ENCODE data around the gene BID. TPM values are rescaled to one million over a fixed set of nuclear protein-coding genes. Genes with fewer than 3 reads are reported as not detected.
A peak's percentile ranks its signal among the peaks of the same experiment; 100 is the strongest.

Gene BID
- total RNA-seq, 1 experiment from 2014 or later: 32.5 TPM

DNA sequence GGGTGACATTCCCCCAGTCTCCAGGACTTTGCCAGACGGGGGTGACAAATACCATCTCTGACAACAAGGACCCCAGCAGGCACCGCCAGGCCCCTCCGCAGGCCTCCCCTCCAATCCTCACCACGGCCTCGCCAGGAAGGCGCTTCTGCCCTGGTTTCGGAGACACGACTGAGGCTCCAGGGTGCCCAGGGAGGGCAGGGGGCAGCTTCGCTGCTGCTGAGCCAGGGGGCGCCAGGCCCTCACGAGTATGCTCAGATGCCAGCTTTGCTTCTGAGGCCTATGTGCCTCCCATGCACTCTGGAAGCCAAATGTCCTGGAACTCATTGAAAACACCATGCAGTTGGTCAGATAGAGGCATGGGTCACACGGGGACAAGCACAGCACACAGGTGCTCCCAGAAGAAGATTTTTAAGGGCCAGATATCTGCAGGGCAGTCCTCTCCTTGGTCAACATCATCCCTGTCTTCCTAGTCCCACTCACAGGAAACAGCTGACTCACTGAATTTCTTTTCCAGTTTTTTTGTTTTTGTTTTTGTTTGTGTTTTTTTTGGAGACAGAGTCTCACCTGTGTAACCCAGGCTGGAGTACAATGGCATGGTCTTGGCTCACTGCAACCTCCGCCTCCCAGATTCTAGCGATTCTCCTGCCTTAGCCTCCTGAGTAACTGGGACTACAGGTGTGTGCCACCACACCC lies 19.9 kb downstream of the BID start:
- ATAC-seq: peak; percentile 81
- Mint-ChIP-seq H3K36me3 (no peaks in the 10 kb centered on the region), H3K27ac (no peak overlapping the region), H3K9me3 (no peaks in the 10 kb centered on the region), H3K27me3 (ENCODE audit: low read depth) (no peaks in the 10 kb centered on the region), H3K4me1 (no peaks in the 10 kb centered on the region), H3K4me3 (no peak overlapping the region)
- TF ChIP-seq, protein P1, sequence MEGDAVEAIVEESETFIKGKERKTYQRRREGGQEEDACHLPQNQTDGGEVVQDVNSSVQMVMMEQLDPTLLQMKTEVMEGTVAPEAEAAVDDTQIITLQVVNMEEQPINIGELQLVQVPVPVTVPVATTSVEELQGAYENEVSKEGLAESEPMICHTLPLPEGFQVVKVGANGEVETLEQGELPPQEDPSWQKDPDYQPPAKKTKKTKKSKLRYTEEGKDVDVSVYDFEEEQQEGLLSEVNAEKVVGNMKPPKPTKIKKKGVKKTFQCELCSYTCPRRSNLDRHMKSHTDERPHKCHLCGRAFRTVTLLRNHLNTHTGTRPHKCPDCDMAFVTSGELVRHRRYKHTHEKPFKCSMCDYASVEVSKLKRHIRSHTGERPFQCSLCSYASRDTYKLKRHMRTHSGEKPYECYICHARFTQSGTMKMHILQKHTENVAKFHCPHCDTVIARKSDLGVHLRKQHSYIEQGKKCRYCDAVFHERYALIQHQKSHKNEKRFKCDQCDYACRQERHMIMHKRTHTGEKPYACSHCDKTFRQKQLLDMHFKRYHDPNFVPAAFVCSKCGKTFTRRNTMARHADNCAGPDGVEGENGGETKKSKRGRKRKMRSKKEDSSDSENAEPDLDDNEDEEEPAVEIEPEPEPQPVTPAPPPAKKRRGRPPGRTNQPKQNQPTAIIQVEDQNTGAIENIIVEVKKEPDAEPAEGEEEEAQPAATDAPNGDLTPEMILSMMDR (IDR thresholded peaks at IDR 0.05): peak; percentile 37; the same call in 1 of the 2 replicates
- no peak for TF ChIP-seq RELA (CRISPR knock-in tag; IDR thresholded peaks at IDR 0.05; ENCODE audit: borderline replicate concordance)
- CTCF ChIA-PET: interaction anchor here (0.6 to 3.5 kb wide), 15 partner anchors 9 to 322 kb away, joined by 3 to 63 read pairs (median 6); partner anchors contain the start of gene PEX26
- POLR2A ChIA-PET: interaction anchor here (0.6 kb wide), 1 partner anchor 99 kb away, joined by 3 read pairs; no protein-coding TSS in a partner anchor
- peak; percentile 59 for DNase-seq (ENCODE audit: low spot score)

DNA sequence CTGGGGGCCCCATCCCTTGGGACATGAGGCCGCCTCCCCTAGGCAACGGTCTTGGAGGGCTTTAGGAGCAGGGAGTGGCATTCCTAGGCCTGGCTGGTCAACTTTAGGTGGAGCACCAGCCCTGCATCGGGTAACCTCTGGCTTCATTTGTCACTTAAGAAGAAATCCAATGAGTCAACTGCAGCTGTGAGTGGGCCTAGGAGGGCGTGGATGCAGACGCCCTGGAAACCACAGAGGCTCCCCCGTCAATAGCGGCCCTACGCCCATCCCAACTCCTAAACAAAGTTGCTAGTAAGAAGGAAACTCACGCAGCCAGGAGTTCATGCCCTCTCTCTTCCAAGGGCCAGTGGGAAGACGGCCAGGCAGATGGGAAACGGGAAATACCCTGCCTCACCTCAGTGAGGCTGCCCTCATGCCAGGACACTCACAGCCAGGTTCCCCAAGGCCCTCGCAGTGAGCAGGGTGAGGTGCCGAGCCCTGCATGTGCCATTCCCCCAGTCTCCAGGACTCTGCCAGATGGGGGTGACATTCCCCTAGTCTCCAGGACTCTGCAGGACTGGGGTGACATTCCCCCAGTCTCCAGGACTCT lies 20.8 kb downstream of the BID start:
- ATAC-seq (no peak), DNase-seq (ENCODE audit: low spot score) (no peak)
- POLR2A ChIA-PET: no interaction called here
- no peaks in the 10 kb centered on the region for H3K4me1 Mint-ChIP-seq
- H3K9me3 Mint-ChIP-seq: no peaks in the 10 kb centered on the region
- CTCF ChIA-PET: interaction anchor here (0.8 to 3.5 kb wide), 12 partner anchors 11 to 323 kb away, joined by 3 to 63 read pairs (median 10); partner anchors contain the start of genes BID and PEX26
- no peak overlapping the region for H3K4me3 Mint-ChIP-seq
- no peaks in the 10 kb centered on the region for H3K27me3 Mint-ChIP-seq (ENCODE audit: low read depth)
- H3K27ac Mint-ChIP-seq: no peak overlapping the region
- no peak for TF ChIP-seq SMAD4 (CRISPR knock-in tag; IDR thresholded peaks at IDR 0.05)
- TF ChIP-seq, protein P2, sequence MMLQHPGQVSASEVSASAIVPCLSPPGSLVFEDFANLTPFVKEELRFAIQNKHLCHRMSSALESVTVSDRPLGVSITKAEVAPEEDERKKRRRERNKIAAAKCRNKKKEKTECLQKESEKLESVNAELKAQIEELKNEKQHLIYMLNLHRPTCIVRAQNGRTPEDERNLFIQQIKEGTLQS (CRISPR knock-in tag; conservative IDR thresholded peaks at IDR 0.05): no peak
- TF ChIP-seq SMAD3 (CRISPR knock-in tag; IDR thresholded peaks at IDR 0.05; ENCODE audit: borderline replicate concordance): no peak
- TF ChIP-seq JUN (CRISPR knock-in tag; IDR thresholded peaks at IDR 0.05): no peak
- no peak for TF ChIP-seq CBFB (CRISPR knock-in tag; IDR thresholded peaks at IDR 0.05; ENCODE audit: low read depth)
- TF ChIP-seq, protein P3, sequence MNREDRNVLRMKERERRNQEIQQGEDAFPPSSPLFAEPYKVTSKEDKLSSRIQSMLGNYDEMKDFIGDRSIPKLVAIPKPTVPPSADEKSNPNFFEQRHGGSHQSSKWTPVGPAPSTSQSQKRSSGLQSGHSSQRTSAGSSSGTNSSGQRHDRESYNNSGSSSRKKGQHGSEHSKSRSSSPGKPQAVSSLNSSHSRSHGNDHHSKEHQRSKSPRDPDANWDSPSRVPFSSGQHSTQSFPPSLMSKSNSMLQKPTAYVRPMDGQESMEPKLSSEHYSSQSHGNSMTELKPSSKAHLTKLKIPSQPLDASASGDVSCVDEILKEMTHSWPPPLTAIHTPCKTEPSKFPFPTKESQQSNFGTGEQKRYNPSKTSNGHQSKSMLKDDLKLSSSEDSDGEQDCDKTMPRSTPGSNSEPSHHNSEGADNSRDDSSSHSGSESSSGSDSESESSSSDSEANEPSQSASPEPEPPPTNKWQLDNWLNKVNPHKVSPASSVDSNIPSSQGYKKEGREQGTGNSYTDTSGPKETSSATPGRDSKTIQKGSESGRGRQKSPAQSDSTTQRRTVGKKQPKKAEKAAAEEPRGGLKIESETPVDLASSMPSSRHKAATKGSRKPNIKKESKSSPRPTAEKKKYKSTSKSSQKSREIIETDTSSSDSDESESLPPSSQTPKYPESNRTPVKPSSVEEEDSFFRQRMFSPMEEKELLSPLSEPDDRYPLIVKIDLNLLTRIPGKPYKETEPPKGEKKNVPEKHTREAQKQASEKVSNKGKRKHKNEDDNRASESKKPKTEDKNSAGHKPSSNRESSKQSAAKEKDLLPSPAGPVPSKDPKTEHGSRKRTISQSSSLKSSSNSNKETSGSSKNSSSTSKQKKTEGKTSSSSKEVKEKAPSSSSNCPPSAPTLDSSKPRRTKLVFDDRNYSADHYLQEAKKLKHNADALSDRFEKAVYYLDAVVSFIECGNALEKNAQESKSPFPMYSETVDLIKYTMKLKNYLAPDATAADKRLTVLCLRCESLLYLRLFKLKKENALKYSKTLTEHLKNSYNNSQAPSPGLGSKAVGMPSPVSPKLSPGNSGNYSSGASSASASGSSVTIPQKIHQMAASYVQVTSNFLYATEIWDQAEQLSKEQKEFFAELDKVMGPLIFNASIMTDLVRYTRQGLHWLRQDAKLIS (CRISPR knock-in tag; IDR thresholded peaks at IDR 0.05; ENCODE audit: borderline replicate concordance): no peak
- no peak for TF ChIP-seq HMGA2 (CRISPR knock-in tag; IDR thresholded peaks at IDR 0.05)
- TF ChIP-seq NFATC4 (CRISPR knock-in tag; IDR thresholded peaks at IDR 0.05): no peak
- no peak for TF ChIP-seq ZNF138 (CRISPR knock-in tag; conservative IDR thresholded peaks at IDR 0.05)
- no peak for TF ChIP-seq MXD4 (CRISPR knock-in tag; IDR thresholded peaks at IDR 0.05; ENCODE audit: borderline replicate concordance)
- no peak for TF ChIP-seq NR3C1 (CRISPR knock-in tag; conservative IDR thresholded peaks at IDR 0.05; ENCODE audit: low read depth)
- no peak for TF ChIP-seq ZNF263 (CRISPR knock-in tag; IDR thresholded peaks at IDR 0.05; ENCODE audit: low read depth)
- TF ChIP-seq, protein P4, sequence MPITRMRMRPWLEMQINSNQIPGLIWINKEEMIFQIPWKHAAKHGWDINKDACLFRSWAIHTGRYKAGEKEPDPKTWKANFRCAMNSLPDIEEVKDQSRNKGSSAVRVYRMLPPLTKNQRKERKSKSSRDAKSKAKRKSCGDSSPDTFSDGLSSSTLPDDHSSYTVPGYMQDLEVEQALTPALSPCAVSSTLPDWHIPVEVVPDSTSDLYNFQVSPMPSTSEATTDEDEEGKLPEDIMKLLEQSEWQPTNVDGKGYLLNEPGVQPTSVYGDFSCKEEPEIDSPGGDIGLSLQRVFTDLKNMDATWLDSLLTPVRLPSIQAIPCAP (CRISPR knock-in tag; IDR thresholded peaks at IDR 0.05): no peak
- TF ChIP-seq, protein P5, sequence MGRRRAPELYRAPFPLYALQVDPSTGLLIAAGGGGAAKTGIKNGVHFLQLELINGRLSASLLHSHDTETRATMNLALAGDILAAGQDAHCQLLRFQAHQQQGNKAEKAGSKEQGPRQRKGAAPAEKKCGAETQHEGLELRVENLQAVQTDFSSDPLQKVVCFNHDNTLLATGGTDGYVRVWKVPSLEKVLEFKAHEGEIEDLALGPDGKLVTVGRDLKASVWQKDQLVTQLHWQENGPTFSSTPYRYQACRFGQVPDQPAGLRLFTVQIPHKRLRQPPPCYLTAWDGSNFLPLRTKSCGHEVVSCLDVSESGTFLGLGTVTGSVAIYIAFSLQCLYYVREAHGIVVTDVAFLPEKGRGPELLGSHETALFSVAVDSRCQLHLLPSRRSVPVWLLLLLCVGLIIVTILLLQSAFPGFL (CRISPR knock-in tag; IDR thresholded peaks at IDR 0.05; ENCODE audit: borderline replicate concordance): no peak
- no peak for TF ChIP-seq ZNF671 (CRISPR knock-in tag; IDR thresholded peaks at IDR 0.05)
- TF ChIP-seq TEAD4 (CRISPR knock-in tag; IDR thresholded peaks at IDR 0.05): no peak
- H3K36me3 Mint-ChIP-seq: no peaks in the 10 kb centered on the region

All from WTC11 (cell line).